Measurements from ENCODE around the gene SPECC1L.
A peak's percentile ranks its signal among the peaks of the same experiment; 100 is the strongest.

SPECC1L gene

GRCh38 chr22:24400726-24401596 lies 130.3 kb downstream of the SPECC1L start:
- Histone ChIP-seq H3K27me3 (ENCODE audit: insufficient read depth, poor library complexity, severe bottlenecking) (no peaks in the 10 kb centered on the region), H3K4me3 (replicated peaks; ENCODE audit: insufficient read depth, low read length) (no peak overlapping the region), H3K27ac (replicated peaks) (no peak overlapping the region)
- TF ChIP-seq GABPA (IDR thresholded peaks at IDR 0.05; ENCODE audit: low read depth) (no peak), CTCF (IDR thresholded peaks at IDR 0.05; ENCODE audit: insufficient read depth, low read length) (no peak), SPI1 (IDR thresholded peaks at IDR 0.05; ENCODE audit: borderline replicate concordance, low read depth) (no peak), REST (IDR thresholded peaks at IDR 0.05; ENCODE audit: insufficient replicate concordance, low read depth) (no peak), POLR2AphosphoS5 (IDR thresholded peaks at IDR 0.05; ENCODE audit: low read depth) (no peak)
- no peak for DNase-seq (ENCODE audit: low read depth in 1 of 2, low spot score in 1 of 2)

GRCh38 chr22:24401931-24402367 lies 131.3 kb downstream of the SPECC1L start:
- Histone ChIP-seq H3K4me3 (replicated peaks; ENCODE audit: insufficient read depth, low read length) (no peak overlapping the region), H3K27me3 (ENCODE audit: insufficient read depth, poor library complexity, severe bottlenecking) (no peaks in the 10 kb centered on the region), H3K27ac (replicated peaks) (no peak overlapping the region)
- no peak for DNase-seq (ENCODE audit: low read depth in 1 of 2, low spot score in 1 of 2)
- TF ChIP-seq REST (IDR thresholded peaks at IDR 0.05; ENCODE audit: insufficient replicate concordance, low read depth) (no peak), POLR2AphosphoS5 (IDR thresholded peaks at IDR 0.05; ENCODE audit: low read depth) (no peak), CTCF (IDR thresholded peaks at IDR 0.05; ENCODE audit: insufficient read depth, low read length) (no peak), SPI1 (IDR thresholded peaks at IDR 0.05; ENCODE audit: borderline replicate concordance, low read depth) (no peak)

- Histone ChIP-seq H3K27ac (replicated peaks) (no peak overlapping the region), H3K27me3 (ENCODE audit: insufficient read depth, poor library complexity, severe bottlenecking) (no peaks in the 10 kb centered on the region), H3K4me3 (replicated peaks; ENCODE audit: insufficient read depth, low read length) (no peak overlapping the region)
- TF ChIP-seq POLR2AphosphoS5 (IDR thresholded peaks at IDR 0.05; ENCODE audit: low read depth) (no peak), SPI1 (IDR thresholded peaks at IDR 0.05; ENCODE audit: borderline replicate concordance, low read depth) (peak; percentile 79; the same call in 1 of the 2 replicates)
- DNase-seq (ENCODE audit: low read depth in 1 of 2, low spot score in 1 of 2) = peak; percentile 28 to 53
Observed at GRCh38 chr22:24402460-24403192, 132.0 kb downstream of the SPECC1L start.

- H3K27ac ChIP-seq (replicated peaks) = no peak overlapping the region
- H3K4me3 ChIP-seq (replicated peaks; ENCODE audit: insufficient read depth, low read length) = no peak overlapping the region
- TF ChIP-seq GABPA (IDR thresholded peaks at IDR 0.05; ENCODE audit: low read depth) (no peak), CTCF (IDR thresholded peaks at IDR 0.05; ENCODE audit: insufficient read depth, low read length) (no peak), POLR2AphosphoS5 (IDR thresholded peaks at IDR 0.05; ENCODE audit: low read depth) (no peak), REST (IDR thresholded peaks at IDR 0.05; ENCODE audit: insufficient replicate concordance, low read depth) (no peak), SPI1 (IDR thresholded peaks at IDR 0.05; ENCODE audit: borderline replicate concordance, low read depth) (no peak)
- DNase-seq (ENCODE audit: low read depth in 1 of 2, low spot score in 1 of 2) = no peak
- H3K27me3 ChIP-seq (ENCODE audit: insufficient read depth, poor library complexity, severe bottlenecking) = no peaks in the 10 kb centered on the region
Observed at GRCh38 chr22:24403346-24403745, 132.7 kb downstream of the SPECC1L start.
